ENCODE measurements around the gene PCYT1A. TPM values are rescaled to one million over a fixed set of nuclear protein-coding genes. Genes with fewer than 3 reads are reported as not detected.

PCYT1A gene
- total RNA-seq, 4 donors from 2014 or later = 55.7 to 62.7 (median 59.3) TPM

DNA sequence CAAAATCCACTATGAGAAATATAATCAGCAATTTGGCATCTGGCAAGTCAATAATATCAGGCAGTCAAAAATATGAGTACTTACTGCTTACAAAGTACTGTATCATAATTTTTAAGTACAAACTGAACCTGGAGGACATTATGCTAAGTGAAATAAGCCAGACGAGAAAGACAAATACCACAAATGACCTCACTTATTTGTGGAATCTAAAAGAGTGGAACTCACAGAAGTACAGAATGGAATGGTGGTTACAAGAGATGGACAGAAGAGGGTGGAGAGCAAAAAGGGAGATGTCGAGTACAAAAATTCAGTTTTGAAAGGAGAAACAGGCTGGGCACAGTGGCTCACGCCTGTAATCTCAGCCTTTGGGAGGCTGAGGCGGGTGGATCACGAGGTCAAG is 12.4 kb downstream of the PCYT1A start:
- peaks cover 13 to 19% (median 16%) of the 10 kb centered on the region in 4 donors for H3K4me1 ChIP-seq
- no peaks in the 10 kb centered on the region for H3K9me3 ChIP-seq
- intact Hi-C loops (cut with DNase I) = no loop called here
- DNase-seq (ENCODE audit: extremely low spot score) = no peak
- no peak overlapping the region for H3K4me3 ChIP-seq
- H3K27ac ChIP-seq (replicated peaks in 1 of 4) = no peak overlapping the region
- 92% methylated on average over 5 of the region's 5 CpGs for WGBS
- TF ChIP-seq EP300 (IDR thresholded peaks at IDR 0.05) = no peak
- TF ChIP-seq, protein P1, sequence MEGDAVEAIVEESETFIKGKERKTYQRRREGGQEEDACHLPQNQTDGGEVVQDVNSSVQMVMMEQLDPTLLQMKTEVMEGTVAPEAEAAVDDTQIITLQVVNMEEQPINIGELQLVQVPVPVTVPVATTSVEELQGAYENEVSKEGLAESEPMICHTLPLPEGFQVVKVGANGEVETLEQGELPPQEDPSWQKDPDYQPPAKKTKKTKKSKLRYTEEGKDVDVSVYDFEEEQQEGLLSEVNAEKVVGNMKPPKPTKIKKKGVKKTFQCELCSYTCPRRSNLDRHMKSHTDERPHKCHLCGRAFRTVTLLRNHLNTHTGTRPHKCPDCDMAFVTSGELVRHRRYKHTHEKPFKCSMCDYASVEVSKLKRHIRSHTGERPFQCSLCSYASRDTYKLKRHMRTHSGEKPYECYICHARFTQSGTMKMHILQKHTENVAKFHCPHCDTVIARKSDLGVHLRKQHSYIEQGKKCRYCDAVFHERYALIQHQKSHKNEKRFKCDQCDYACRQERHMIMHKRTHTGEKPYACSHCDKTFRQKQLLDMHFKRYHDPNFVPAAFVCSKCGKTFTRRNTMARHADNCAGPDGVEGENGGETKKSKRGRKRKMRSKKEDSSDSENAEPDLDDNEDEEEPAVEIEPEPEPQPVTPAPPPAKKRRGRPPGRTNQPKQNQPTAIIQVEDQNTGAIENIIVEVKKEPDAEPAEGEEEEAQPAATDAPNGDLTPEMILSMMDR (IDR thresholded peaks at IDR 0.05) = no peak
- TF ChIP-seq POLR2AphosphoS5 (IDR thresholded peaks at IDR 0.05) = no peak
- H3K36me3 ChIP-seq = peaks cover 0 to 23% (median 18%) of the 10 kb centered on the region in 4 donors
- H3K27me3 ChIP-seq = no peaks in the 10 kb centered on the region

DNA sequence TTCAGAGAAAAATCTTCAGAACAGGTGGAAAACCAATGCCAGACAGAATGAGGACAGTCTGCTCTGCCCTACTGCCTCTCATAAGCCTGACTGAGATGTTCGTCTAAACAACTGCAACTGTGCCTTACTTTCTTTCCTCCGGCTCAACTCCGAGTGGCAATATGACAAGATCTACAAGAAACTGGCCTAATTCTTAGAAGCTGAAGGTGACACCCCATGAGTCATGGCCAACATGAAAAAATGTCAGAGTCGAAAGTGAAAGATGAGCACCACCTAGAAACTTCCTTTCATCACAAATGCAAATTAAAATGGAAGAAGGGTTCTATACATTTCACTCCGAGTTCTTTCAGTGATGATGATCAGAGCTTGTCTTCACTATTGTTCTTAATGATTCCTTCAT is 12.9 kb downstream of the PCYT1A start:
- 78% methylated on average over 5 of the region's 5 CpGs for WGBS
- Histone ChIP-seq H3K4me1 (peaks cover 12 to 17% (median 13%) of the 10 kb centered on the region in 4 donors), H3K9me3 (no peaks in the 10 kb centered on the region), H3K36me3 (peaks cover 0 to 29% (median 21%) of the 10 kb centered on the region in 4 donors), H3K27me3 (no peaks in the 10 kb centered on the region), H3K4me3 (no peak overlapping the region), H3K27ac (replicated peaks in 1 of 4) (no peak overlapping the region)
- intact Hi-C loops (cut with DNase I) = no loop called here
- DNase-seq (ENCODE audit: extremely low spot score) = no peak
- TF ChIP-seq, protein P1 (IDR thresholded peaks at IDR 0.05) = no peak
- no peak for TF ChIP-seq EP300 (IDR thresholded peaks at IDR 0.05)
- TF ChIP-seq POLR2AphosphoS5 (IDR thresholded peaks at IDR 0.05) = no peak

DNA sequence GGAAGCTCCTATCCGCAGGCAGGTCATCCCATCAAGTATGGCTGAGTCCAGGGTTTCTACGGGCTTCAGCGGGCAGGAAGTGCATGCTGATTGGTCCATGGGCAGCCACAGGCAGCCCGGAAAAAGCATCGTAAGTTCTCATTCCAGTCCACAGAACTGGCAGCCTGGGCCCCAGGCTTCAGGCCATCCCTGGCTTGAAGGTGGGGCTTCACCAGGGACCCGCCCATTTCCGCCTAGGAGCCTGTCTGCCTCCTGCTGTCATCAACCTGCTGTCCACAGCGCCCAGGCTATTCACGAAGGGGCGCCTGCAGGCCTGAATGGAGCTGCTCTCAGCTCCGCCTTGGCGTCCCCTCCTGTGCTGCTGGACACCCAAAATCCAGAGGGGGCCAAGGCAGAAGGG is 13.9 kb downstream of the PCYT1A start:
- intact Hi-C loops (cut with DNase I) = no loop called here

DNA sequence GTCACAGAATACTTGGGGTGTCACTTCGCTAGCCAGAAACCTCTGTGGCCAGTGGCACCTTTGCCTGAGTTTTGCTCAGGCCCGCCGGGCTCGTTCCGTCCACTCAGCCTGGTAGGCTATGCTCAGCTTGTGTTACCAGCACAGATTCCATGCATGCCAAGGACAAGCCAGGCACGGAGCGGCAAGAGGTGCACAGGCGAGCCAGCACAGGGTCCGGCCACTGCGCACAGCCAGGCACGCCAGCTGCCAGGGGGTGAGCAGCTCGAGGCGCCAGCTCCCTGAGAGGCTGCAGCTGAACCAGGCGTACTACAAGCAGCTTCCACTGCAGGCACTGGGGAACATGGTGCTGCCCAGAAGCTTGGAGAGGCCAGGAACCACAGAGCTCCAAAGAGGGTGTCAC is 14.7 kb downstream of the PCYT1A start:
- Histone ChIP-seq H3K4me3 (no peak overlapping the region), H3K9me3 (no peaks in the 10 kb centered on the region), H3K27me3 (no peaks in the 10 kb centered on the region), H3K27ac (replicated peaks in 1 of 4) (no peak overlapping the region), H3K36me3 (peaks cover 0 to 43% (median 34%) of the 10 kb centered on the region in 4 donors), H3K4me1 (peaks cover 0 to 12% (median 9%) of the 10 kb centered on the region in 4 donors)
- intact Hi-C loops (cut with DNase I) = no loop called here
- no peak for DNase-seq (ENCODE audit: extremely low spot score)
- 98% methylated on average over 14 of the region's 14 CpGs for WGBS
- TF ChIP-seq EP300 (IDR thresholded peaks at IDR 0.05) (no peak), POLR2AphosphoS5 (IDR thresholded peaks at IDR 0.05) (no peak), POLR2A (IDR thresholded peaks at IDR 0.05; ENCODE audit: low read depth) (no peak)
- TF ChIP-seq, protein P1 (IDR thresholded peaks at IDR 0.05) = no peak

More for the DNA sequence above, 13.9 kb downstream of the PCYT1A start:
- H3K9me3 ChIP-seq = no peaks in the 10 kb centered on the region
- peaks cover 2 to 10% (median 9%) of the 10 kb centered on the region in 4 donors for H3K4me1 ChIP-seq
- H3K36me3 ChIP-seq = peaks cover 0 to 37% (median 29%) of the 10 kb centered on the region in 4 donors
- TF ChIP-seq, protein P1 (IDR thresholded peaks at IDR 0.05) = no peak
- TF ChIP-seq EP300 (IDR thresholded peaks at IDR 0.05) (no peak), POLR2AphosphoS5 (IDR thresholded peaks at IDR 0.05) (no peak), POLR2A (IDR thresholded peaks at IDR 0.05; ENCODE audit: low read depth) (no peak)
- WGBS = 97% methylated on average over 6 of the region's 12 CpGs
- no peak overlapping the region for H3K4me3 ChIP-seq
- no peak for DNase-seq (ENCODE audit: extremely low spot score)
- H3K27me3 ChIP-seq = no peaks in the 10 kb centered on the region
- H3K27ac ChIP-seq (replicated peaks in 1 of 4) = no peak overlapping the region

DNA sequence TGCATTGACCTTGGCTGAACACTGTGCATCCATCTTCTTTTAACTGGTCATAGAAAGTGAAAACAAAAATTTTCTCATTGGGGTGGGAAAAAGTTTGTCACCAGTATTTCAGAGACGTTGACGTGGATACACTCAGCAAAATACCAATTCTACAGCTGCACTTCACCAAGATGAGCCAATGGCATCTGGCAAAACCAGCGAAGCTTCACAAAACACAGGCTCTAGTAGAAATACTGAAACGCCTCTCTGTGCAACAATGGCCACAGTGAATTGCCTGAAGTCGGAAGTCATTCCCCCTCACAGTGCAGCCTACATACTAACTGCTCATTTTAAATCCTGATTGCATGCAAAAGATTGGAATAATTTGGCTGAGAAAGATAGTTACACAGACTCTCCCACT is 17.0 kb downstream of the PCYT1A start:
- Histone ChIP-seq H3K9me3 (no peaks in the 10 kb centered on the region), H3K27me3 (no peaks in the 10 kb centered on the region), H3K4me3 (no peak overlapping the region), H3K36me3 (peaks cover 14 to 66% (median 54%) of the 10 kb centered on the region in 4 donors), H3K4me1 (peaks cover 0 to 12% (median 9%) of the 10 kb centered on the region in 4 donors), H3K27ac (replicated peaks in 1 of 4) (no peak overlapping the region)
- intact Hi-C loops (cut with DNase I) = no loop called here
- 95% methylated on average over 5 of the region's 5 CpGs for WGBS
- DNase-seq (ENCODE audit: extremely low spot score) = no peak
- TF ChIP-seq POLR2AphosphoS5 (IDR thresholded peaks at IDR 0.05) (no peak), EP300 (IDR thresholded peaks at IDR 0.05) (no peak), POLR2A (IDR thresholded peaks at IDR 0.05; ENCODE audit: low read depth) (no peak)
- TF ChIP-seq, protein P1 (IDR thresholded peaks at IDR 0.05) = no peak
